ENCODE measurements around the gene TMEM125.

TMEM125 gene

DNA sequence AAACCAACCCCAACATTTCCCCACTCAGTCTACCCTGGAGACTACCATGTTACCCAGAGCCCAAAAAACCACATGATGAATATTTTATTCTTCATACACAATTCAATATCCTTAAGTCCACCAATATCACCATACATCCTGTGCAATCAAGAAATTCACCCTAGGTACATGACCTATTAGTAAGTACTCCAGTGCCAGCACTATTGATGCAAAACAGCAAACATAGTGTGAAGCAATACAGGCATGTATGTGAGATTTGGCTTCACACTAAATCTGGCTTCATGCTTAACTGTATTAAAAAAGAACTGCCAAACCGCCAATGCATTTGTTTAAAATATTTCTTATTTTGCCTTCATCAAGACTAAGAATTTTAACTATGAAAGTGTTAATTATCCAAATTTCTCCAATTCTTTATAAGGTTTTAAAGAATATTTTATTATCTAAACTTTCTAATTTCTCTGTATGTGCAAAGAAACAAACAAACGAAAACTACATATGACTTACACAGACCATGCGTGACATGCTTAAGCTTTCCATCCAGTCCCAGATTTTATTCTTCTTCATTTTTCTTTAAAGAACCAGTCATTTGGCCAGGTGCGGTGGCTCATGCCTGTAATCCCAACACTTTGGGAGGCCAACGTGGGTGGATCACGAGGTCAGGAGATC, 22.4 kb upstream of the TMEM125 start:
- no peak for DNase-seq (ENCODE audit: low spot score)

DNA sequence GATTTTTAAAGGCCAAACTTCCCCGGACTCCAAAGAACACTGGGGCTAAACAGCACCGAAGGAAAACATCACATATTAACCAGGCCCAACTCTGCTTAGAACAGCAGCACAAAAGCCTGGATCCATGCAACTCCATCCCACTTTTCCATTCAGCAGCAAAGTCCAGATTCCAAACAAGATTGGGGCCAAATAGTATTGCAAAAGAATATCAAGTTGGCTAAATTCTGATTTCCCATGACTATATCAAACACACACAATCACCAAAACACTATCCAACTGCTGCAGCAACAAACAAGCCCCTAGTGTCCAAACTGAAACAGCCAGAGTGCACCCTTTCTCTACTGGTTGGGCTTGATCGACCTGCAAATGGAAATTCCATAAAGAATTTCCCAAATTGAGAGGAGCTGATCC, 19.4 kb upstream of the TMEM125 start:
- no peak for DNase-seq (ENCODE audit: low spot score)

DNA sequence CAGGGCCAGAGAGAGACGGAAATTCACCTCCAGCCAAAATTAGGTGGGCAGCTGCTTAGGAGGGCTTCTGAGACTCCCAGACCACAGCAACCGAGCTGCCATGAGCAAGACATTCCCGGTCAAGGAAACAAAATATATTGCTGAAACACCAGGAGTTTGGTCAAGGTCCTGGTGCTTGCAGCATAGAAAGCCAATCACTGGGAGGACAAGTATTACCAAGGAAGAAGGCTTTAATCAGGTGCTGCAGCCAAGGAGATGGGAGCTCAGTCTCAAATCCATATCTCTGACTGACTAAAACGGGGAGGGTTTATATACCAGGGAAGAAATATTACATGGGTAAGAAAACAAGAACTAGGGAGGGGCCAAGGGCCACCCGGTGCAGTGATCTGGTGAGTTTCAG, 18.8 kb upstream of the TMEM125 start:
- no peak for DNase-seq (ENCODE audit: low spot score)

DNA sequence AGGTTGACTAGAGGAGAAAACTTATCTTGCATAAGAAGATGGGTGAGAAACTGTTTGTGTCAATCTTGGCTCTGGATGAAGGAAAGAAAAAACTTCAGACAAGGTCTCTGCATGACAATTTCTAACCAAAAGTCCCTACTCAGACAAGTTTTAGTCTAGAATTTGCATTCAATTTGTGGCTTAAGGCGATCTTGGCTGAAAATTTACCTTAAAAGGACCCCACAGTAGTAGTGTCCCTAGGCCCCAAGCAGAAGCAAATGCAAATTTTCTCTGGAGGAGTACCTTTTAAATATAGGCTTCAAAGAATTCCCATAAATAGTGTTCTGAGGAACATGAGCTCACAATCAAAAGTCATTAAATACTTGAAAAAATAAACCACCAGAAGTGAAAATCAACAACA, 17.6 kb upstream of the TMEM125 start:
- no peak for DNase-seq (ENCODE audit: low spot score)

DNA sequence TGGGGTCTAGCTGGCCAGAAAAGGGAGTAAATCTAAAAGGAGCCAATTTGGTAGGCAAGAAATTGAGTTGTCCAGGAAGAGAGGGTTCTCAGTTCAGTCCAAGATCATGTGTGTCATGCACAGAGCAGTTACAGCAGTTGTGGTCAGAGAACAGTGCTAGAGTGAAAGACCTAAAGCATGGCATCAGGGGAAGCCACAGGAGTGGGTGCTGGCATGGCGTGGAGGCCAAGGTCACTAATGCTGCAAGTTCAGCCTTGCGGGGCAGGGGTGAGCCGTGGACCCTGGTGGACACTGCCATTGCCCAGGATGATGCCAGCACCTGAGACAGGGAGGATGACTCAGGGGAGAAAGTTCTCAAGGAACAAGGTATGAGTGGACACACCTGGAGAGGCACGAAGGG, 16.6 kb upstream of the TMEM125 start:
- DNase-seq (ENCODE audit: low spot score) = no peak

DNA sequence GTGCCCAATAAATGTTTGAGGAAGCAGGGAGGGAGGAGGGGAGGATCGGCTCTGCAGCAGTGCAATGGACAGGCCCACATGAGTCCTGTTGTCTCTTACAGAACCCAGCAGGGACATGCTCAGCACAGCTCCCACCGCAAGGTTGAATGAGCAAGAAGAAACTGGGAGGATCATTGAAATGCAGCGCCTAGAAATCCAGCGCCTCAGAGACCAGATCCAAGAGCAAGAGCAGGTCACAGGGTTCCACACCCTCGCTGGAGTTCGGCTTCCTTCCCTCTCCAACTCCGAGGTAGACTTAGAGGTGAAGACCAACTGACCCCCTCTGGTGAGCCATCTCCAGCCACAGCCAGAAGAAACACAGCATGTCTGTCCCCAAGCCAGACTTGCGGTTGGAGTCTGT, 15.9 kb upstream of the TMEM125 start:
- no peak for DNase-seq (ENCODE audit: low spot score)

DNA sequence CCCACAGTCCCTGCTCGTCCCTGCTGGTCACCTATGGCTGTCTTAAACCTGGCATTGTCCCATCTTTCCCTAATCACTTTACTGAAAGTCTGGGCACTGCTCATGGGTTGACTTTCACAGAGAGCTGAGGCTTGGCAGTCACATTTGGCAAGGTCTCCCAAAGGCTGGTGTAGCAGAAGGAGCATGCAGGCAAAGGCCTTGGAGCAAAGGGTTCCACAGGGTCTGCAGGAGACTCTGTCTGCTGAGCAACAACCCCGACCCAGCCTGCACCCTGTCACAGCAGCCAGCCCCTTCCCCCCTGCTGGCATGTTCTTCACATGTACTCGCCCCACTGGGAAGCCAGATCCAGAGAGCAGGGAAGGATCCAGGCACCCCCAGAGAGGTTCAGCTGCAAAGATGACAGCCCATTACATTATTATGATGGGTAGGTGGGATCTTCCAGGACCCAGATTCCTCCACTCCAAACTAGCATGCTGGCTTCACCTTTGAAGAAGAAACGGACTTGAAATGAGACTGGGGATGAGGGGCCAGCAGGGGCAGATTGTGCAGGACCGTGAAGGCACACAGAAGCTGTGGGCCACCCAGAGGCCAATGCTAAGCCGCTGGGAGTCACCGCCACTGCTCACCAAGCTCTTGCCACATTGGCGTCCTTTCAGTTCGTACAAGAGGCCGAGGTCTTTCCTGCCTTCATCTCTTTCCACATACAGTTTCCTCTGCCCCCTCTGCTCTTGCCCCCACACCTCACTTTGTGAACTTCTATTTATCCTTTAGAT, 14.2 kb upstream of the TMEM125 start:
- DNase-seq (ENCODE audit: low spot score) = no peak

DNA sequence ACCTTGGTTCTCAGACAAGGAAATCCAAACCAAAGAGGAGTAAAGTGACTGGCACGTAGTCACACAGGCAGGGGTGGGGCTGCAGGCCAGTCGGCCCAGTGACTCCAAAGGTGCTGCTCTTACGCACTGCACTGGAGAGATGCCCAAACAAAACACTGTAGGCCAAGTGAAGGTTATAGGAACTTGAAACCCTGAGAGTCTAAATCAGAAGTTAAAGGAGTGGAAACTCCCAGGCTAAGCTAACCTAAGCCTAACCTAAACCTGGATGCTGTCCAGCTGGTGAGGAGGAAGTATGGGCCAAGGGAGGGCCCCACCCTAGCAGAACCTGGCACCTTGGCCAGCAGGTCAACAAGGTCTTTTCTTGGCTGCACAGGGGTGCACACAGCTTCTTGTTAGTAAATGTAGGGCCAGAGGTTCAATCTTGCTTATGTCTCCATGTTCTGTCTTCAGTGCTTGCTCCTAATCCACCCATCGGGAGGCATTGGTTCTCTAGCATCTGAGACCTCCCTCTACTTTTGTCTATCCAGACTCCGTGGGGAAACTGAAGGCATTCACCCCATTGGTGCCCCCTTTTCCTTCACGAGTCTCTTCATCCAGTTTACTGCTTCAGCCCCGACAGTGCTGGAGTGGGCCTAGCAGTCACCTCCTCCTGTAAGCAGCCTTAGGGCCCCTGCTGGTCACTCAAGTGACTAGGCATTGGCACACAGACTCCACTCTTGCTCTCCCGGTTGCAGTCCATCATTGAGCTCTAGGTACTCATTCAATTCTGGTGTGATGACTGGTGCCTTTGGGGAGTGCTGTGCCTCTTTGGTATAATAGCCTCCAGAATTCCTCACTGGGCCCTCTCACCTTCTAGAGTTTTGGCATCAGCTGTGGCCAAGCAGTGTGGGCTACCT, 12.9 kb upstream of the TMEM125 start:
- DNase-seq (ENCODE audit: low spot score) = no peak

DNA sequence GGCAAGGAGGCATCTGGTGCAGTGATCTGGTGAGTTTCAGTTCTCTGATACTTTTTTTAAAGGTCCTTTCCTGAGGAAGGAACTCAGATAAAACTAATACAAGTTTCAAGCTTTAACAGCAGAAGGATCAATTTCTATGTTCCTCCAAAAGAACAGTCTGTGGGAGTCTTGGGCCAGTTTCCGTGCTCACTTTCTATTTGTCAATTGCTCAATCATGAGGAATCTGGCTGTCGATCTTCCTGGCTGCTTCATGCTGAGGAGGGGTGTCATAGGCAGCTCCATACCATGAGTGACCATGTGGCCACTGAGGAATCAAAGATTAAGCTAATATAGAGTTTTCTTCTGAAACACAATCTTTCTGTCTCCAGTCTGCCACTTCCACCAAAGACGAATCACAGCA, 11.4 kb upstream of the TMEM125 start:
- DNase-seq (ENCODE audit: low spot score) = no peak

DNA sequence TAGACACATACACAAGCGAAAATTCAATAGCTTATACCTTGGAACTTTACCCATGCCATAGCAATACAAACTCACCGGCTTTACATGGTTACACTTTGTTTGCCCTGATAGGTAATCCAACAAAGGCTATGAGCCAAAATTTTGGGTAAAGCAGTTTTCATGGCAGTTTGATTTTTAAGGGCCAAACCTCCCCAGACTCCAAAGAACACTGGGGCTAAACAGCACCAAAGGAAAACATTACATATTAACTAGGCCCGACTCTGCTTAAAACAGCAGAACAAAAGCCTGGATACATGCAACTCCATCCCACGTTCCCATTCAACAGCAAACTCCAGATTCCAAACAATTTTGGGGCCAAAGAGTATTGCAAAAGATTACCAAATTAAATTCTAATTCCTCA, 4.4 kb upstream of the TMEM125 start:
- DNase-seq (ENCODE audit: low spot score) = no peak

DNA sequence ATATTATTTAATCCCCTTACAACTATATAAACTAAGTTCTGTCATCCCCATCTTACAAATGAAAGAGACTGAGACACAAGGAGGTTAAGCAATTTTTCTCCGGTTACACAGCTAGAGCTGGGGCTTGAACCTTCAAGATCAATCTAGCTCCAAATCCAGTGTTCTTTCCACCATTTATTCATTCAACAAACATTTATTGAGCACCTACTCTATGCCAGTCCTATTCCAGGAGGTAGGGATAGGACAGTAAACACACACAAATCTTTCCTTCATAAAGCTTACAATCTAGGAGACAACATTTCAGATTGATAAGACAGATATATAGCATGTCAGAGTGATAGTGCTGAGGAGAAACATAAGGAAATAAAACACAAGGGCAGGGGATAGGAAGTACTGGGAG, 2.9 kb upstream of the TMEM125 start:
- DNase-seq (ENCODE audit: low spot score) = no peak

DNA sequence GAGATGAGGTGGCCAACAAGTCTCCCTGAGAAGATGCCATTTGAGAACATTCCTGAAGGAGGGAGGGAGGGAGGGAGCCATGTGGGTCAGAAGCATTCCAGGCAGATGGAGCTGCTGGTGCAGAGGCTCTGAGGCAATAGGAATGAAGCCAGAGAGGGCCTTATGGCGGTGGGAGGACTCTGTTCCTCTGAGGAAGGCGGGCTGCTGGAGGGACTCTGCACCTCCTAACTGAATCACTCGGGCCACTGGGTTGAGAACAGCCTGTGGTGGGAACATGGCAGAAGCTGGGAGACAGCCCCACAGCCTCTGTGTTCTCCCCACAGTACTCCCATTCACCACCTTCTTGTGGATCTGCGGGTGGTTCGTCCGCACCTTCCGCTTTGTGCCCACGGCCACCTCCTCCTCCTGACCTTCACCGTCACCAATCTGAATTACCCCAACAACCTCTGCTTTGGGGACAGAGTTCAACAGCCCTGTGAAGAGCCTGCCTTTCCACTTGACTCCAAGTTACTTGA, 2.4 kb upstream of the TMEM125 start:
- no peak for DNase-seq (ENCODE audit: low spot score)

DNA sequence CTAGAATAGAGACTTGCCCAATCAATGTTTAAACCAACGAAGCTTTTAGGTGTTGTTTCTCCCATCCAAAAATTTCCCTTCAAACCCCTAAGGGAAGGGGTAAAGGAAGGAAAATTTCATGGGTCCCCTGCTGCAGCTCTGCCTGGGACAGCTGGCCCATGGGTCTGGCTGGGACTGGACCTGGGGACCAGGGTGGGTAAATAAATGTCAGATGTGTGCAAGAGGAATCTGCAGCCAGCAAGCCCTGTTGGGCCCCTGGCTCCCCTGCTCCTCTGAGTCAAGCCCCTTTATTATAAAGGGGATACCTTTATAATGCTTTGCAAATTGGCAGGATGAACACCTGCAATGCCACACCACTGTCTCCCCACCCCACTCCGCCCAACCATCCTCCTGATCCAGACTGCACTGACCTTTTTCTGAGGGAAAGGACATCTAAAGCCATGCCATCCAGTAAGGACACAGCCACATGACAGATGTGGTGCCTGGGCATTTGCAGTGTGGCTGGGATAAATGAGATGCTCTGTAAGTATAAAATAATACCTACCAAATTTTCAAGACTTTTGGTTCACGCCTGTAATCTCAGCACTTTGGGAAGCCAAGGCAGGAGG, 1.9 kb upstream of the TMEM125 start:
- DNase-seq (ENCODE audit: low spot score) = no peak

DNA sequence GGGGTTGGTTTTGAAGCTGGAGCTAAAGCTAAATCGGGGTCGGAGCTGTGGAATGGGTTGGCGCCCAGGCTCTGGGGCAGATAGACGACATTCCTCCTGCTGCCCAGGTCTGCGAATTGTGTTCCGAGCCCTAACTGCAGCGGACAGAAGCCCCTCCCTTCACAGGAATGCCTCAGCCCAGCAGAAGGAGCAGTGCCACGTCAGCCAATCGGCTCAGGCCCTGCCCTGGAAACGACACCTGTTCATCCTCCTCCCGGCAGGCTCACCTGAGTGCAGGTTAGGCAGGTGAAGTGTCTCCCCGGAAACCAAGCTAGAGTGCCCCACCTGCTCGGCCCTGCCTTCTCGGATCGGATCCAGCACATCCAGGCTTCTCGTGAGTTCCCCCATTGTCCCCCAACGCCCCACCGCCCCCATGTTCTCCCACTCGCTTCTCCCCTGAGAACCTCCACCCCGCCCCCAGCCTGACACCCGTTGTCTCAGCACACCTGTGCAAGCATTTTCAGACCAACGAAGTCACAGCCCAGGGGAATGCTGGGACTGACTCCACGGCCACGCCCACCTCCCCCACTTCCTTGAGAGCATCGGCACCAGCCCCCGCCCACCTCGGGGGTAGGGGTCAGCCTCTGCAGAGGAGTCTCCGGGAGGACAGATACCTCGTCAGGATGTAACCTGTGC, 775 bp downstream of the TMEM125 start:
- DNase-seq (ENCODE audit: low spot score) = no peak

DNA sequence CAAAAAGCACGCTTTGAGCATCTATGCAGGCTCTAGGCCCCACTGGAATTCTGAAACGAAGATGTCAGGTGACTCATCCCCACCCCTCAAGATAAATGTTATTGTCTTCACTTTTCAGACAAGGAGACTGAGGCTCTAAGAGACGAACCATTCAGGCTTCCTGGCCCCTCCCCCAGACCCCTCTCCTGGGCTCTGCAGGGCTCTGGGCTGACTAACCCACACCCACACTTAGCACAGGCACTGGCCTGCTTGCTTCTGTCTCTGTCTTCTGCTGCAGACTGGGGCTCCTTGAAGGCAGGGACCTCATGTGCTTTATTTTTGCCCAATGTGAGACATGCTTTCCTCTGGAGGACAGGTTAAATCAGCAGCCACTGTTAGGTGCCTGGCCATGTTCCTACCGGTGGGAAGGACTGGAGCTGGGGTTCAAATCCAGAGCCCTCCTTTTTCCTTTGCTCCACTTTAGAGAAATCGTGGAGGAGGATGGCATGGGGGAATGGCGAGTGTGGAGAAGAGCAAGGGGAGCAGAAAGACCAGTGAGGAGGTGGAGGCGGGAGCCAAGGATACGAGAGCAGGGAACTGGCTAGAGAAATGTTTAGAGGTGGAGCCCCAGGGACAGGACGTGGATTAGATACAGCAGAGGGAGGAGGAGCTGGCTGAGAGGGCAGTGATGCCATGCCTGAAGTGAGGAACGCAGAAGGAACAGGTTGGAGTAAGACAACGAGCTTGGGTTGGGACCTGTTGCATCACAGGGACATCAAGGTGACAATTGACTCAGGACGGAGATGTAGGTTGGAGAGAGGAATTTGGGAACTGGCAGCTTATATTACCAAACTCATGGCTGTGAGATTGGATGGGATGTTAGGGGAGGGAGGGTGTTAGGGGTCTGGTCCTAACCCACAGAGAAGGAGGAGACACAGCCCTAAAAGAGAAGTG, 1.7 kb downstream of the TMEM125 start:
- no peak for DNase-seq (ENCODE audit: low spot score)

DNA sequence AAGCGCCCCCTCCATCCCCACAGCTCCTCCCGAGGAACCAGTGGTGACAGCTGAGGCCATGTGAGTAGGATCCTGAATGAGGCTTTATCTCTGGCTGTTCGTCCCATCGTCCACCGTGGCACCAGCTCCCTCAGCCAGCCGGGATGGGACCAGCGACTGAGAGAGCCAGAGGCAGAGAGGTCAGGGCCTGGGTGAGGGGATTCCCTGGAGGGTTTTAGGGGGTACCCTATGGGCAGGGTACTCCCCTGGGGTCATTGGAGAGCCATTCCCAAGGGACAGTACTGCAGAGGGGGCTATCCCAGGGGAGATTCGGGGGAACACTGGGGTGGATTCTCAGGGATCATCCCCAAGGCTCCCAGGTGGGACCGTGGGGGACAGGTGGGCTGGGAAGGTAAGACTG, 2.4 kb downstream of the TMEM125 start:
- no peak for DNase-seq (ENCODE audit: low spot score)

DNA sequence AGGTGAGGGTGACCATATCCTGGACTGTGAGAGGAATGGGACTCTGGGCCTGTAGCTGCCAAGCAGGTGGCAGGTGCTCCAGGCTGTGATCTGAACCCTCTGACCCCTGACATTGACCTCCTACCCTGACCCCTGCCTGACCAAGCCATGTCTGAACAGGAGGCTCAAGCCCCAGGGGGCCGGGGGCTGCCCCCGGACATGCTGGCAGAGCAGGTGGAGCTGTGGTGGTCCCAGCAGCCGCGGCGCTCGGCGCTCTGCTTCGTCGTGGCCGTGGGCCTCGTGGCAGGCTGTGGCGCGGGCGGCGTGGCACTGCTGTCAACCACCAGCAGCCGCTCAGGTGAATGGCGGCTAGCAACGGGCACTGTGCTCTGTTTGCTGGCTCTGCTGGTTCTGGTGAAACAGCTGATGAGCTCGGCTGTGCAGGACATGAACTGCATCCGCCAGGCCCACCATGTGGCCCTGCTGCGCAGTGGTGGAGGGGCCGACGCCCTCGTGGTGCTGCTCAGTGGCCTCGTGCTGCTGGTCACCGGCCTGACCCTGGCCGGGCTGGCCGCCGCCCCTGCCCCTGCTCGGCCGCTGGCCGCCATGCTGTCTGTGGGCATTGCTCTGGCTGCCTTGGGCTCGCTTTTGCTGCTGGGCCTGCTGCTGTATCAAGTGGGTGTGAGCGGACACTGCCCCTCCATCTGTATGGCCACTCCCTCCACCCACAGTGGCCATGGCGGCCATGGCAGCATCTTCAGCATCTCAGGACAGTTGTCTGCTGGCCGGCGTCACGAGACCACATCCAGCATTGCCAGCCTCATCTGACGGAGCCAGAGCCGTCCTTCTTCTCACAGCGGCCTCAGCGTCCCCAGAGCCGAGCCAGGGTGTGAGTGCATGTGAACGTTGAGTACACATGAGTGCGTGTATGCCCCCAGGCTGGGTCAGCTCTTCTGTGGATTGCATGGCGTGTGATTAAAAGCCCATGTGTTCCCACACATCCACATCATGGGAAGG, 3.1 kb downstream of the TMEM125 start:
- no peak for DNase-seq (ENCODE audit: low spot score)

DNA sequence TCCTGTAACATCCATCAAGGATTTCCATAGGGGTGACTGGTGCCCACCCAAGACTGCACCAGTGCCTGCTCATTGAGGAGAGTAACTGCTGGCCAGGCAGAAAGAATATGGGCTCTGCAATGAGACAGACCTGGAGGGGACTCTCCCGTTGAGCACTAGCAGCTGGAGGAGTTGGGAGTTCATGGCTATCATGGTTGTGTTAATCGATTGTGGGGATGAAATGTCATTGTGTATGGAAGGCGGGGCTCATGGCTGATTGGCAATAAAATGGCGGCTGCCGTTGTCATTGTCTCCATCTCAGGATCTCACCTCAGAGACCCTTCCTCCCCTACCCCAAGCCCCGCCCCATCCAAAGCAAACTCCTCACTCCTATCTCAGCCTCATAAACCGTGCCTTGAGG, 3.9 kb downstream of the TMEM125 start:
- no peak for DNase-seq (ENCODE audit: low spot score)

DNA sequence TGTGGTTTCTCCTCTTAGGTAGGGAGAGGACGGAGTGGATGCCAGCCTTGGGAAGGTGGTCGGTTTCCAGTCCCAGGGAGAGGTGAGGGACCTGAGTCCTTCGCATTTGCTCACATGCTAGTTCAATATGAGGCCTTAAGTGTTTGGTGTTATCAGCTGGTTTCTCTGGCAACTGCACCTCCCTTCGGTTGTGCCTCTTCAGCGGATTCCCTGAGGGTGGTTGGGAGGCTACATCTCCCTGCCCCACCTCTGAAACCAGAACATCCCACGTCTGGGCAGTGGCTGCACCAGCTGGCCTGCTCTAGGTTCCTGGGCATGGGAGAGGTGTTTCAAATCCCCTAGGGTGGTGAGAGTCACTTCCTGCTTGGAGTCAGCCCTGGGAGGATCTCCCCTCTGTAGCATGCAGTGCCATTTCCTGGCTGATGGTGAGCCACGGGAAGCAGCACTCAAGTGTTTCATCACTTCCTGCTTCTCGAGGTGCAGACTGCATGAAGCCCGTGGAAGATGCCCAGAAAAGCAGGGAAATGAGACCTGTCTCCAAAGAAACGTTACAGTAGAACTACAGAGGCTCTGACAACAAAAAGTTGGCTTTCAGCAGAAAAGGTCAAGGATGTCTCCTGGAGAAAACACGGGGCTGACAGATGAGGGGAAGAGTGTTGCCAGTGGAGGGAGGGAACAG, 4.5 kb downstream of the TMEM125 start:
- DNase-seq (ENCODE audit: low spot score) = peak; percentile 53
